OCI-M2 (cell line): ENCODE data around the gene PIGV.
"Not testable (repeated sequence)": the region's sequence is repeated elsewhere in the genome, so short reads cannot be mapped to it uniquely, and the experiment has no call there.

ENCODE experiments used
- DNase-seq: peaks from one replicate; lab custom pipeline; 2025; ENCODE audit not compliant: unreplicated experiment; lab: John Stamatoyannopoulos, UW

PIGV gene

GRCh38 chr1:26792924-26793323 is 5.2 kb downstream of the PIGV start:
- DNase-seq, result no peak

DNA sequence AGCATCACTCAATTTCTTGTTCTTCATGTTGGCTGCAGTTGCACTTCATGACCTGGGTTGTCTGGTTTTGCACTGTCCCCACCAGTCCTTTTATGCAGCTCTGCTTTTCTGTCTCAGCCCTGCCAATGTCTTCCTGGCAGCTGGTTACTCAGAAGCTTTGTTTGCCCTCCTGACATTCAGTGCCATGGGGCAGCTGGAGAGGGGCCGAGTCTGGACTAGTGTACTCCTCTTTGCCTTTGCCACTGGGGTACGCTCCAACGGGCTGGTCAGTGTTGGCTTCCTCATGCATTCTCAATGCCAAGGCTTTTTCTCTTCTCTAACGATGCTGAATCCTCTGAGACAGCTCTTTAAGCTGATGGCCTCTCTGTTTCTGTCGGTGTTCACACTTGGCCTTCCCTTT is 6.6 kb downstream of the PIGV start:
- DNase-seq, result no peak

DNA sequence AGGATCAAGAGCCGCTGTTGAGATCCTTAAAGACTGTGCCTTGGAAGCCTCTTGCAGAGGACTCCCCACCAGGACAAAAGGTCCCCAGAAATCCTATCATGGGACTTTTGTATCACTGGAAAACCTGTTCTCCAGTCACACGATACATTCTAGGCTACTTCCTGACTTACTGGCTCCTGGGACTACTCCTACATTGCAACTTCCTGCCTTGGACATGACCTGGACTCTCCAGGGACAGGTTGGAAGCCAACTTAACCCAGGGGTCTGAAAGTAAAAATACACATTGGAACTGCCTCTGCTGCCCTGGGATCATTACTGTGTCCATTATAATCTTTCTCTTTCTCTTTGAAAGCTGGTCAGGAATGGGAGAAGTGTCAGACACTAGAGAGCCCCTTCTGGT is 9.9 kb downstream of the PIGV start:
- DNase-seq, result no peak

GRCh38 chr1:26799479-26800142 is 11.9 kb downstream of the PIGV start:
- DNase-seq, result no peak

DNA sequence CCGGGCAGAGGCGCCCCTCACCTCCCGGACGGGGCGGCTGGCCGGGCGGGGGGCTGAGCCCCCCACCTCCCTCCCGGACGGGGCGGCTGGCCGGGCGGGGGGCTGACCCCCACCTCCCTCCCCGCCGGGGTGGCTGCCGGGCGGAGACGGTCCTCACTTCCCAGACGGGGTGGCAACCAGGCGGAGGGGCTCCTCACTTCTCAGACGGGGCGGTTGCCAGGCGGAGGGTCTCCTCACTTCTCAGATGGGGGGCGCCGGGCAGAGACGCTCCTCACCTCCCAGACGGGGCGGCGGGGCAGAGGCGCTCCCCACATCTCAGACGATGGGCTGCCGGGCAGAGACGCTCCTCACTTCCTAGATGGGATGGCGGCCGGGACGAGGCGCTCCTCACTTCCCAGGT is 16.2 kb downstream of the PIGV start:
- DNase-seq, result not testable (repeated sequence)

DNA sequence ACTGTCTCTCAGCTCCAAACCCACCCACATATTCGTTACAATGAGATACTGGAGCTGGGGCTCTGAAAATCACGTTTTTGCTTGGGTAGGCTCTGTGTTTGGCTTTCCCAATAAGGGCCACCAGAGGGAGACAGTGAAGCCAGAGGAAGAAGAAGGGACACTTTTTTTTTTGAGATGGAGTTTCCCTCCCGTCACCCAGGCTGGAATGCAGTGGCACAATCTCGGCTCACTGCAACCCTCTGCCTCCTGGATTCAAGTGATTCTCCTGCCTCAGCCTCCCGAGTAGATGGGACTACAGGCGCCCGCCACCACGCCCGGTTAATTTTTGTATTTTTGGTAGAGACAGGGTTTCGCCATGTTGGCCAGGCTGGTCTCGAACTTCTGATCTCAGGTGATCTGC is 22.4 kb downstream of the PIGV start:
- not testable (repeated sequence) for DNase-seq

DNA sequence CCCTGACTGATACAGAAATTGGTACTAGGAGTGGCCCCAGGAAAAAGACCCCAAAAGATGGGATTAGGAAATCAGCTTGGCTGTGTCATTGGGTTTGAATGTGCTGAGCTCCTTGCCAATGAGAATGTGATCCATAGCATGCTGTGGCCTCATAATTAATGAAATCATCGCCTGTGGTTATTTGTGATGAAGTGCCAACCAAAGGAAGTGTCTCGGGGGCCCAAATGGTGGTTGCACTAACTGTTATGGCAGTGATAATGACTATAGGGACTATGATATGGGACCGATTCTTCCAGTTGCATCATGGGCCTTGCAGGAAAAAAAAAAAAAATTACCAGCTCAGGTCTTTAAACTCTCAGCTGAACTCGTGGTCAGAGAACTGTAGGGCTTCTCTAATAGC is 23.3 kb downstream of the PIGV start:
- DNase-seq, result no peak

DNA sequence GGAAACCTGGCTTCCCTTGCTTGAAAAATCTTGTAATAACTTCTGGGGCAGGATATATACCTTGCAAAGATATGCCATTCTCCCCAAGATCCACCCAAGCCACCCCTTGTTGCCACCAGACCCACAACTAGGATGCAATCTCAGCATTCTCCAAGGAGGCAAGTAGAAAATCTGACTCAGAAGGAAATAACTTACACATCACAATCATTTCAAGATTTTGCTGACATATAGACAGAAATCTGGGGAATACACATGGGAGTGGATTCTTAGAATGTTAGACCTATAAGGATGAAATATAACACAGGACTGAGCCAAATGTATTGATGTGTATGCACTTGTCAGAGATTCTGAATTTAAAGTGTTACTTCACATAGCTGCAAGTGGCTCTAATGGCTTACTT is 24.0 kb downstream of the PIGV start:
- DNase-seq, result no peak

- DNase-seq, result no peak
These were observed 26.6 kb downstream of the PIGV start for GRCh38 chr1:26814377-26814776.

DNA sequence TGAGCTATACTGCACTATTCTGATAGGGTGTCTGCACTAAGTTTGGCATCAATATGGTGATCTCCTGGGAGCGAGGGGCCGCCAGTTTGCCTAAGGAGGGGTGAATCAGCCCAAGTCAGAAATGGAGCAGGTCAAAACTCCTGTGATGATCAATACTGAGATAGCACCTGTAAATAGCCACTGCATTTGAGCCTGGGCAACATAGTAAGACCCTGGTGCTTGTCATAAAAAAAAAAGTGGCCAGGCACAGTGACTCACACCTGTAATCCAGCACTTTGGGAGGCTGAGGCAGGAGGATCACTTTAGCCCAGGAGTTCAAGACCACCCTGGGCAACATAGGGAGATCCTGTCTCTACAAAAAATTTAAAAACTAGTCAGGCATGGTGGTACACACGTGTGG is 27.1 kb downstream of the PIGV start:
- no peak for DNase-seq

GRCh38 chr1:26820784-26821269 is 33.1 kb downstream of the PIGV start:
- DNase-seq, result no peak

DNA sequence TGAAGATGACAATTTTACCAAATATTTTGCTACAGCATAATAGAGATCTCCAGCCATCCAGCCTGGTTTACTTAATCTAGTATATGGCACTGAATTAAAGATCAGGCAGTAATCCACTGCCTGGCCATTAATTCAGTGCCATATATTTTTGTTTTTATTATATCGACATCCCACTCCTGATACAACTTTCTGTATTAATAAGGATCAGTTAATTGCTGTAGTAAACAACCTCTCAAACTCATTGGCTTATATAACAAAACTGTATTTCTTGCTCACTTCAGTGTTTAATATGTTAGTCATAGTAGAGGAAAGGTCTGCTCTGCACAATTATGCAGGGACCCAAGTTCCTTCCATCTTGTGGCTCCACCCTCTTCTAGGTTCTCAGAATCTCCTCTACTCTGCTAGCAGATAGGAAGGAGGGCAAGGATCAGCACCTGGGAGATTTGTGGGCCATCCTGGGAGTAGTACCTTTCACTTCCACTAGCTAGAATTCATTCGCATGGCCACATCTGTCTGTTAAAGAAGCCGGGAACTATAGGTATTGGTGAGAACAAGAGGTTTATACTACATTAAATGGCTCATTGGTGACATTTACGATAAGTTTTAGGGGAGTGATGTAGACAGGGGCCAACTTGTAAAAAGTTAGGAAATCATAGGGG is 35.1 kb downstream of the PIGV start:
- DNase-seq, result no peak

- no peak for DNase-seq
These were observed 37.0 kb downstream of the PIGV start for GRCh38 chr1:26824731-26825130.

DNA sequence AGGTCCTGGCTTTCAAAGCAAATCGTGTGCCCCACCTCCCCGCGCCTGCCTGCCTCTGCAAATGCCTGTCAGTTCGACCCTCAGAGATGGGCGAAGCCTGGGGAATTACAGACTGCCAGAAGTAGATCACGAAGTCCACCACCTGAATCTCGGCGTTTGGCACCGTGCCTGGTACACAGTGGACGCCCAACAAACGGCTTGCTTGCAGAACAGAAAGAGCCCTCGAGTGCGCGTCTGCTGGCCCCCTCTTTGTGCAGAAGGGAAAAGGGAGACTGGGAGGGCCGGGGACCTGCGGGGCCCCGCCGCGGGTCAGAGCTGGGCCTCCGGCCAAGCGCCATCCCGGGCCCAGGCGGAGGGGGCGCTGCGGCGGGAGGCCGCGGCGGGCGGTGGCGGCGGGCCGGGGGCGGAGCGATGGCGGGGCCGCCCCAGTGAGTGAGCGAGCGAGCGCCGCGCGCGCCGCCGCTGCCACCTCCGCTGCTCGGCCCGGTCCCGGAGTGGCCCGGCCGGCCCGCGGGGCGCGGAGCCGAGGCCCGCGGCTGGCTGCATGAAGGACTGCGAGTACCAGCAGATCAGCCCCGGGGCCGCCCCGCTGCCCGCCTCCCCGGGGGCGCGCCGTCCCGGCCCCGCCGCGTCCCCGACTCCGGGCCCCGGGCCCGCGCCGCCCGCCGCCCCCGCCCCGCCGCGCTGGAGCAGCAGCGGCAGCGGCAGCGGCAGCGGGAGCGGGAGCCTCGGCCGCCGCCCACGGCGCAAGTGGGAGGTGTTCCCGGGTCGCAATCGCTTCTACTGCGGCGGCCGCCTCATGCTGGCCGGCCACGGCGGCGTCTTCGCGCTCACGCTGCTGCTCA is 38.7 kb downstream of the PIGV start, which contains the start of gene ZDHHC18:
Gene ZDHHC18 (plus strand): TSS at position 428 of the 845 bp plus-strand sequence. CDS start 117 bp downstream, at position 545.
- DNase-seq, result no peak

- DNase-seq, result no peak
These were observed 39.4 kb downstream of the PIGV start for GRCh38 chr1:26827106-26827604.

DNA sequence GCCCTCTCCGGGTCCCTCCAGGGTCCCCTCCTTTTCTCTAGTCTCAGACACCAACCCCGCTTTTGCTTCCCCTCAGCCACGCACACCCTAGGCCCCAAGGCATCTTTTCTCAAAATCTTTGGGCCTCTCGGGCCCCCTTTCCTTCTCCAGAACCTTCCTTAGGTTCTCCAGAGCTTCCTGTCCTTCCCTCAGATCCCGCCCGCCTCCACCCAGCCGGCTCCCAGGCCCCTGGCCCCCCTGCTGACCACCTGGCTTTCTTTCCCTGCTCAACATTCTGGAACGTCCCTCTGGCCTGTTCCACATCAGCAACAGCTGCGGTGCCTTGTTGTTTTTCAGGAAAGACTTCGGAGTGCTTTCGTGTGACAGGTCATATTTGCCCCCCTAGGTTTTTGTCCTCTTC is 39.9 kb downstream of the PIGV start:
- DNase-seq, result no peak

- DNase-seq, result no peak
These were observed 40.8 kb downstream of the PIGV start for GRCh38 chr1:26828411-26828991.

DNA sequence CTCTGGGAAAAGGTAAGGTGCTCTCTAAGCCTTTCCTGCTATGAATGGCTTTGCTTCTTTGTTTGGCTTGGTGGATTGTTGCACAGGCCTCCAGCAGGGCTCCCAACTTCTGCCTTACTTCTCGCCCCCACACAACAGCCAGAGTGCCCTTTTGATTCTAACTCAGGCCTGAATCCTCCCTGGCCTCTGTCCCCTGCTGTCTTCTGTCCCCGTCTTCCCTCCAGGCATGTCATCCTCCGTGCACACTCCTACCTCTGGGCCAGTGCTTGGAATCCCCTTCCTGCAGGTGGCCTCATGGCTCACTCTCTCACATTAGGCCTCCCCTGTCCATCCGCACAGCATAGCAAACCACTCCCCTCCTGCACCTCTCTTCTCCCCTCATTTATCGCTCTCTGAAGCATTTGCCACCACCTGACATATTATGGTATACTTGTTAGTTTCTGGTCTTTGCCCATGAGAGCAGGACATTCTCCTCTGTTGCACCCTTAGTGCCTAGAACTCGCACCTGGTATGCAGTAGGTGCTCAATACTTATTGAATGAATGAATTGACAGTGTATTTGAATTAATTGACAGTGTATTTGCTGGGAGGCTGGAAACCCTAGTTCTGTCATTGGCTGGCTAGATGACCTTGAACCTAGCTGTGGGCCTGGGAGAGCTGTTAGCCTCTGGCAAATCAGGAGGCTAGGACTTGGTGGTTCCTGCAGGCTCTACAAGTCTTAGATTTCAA is 41.6 kb downstream of the PIGV start:
- DNase-seq, result no peak

GRCh38 chr1:26831059-26831458 is 43.3 kb downstream of the PIGV start:
- DNase-seq, result no peak

GRCh38 chr1:26831546-26832248 is 43.9 kb downstream of the PIGV start:
- no peak for DNase-seq
